Right kidney (tissue), 1 donor: ENCODE data around the gene TSPAN9.

Experiments
- DNase-seq: peaks from one replicate; pipeline ENCODE4 v3.0.0-alpha.2; 2016

TSPAN9 gene

DNA sequence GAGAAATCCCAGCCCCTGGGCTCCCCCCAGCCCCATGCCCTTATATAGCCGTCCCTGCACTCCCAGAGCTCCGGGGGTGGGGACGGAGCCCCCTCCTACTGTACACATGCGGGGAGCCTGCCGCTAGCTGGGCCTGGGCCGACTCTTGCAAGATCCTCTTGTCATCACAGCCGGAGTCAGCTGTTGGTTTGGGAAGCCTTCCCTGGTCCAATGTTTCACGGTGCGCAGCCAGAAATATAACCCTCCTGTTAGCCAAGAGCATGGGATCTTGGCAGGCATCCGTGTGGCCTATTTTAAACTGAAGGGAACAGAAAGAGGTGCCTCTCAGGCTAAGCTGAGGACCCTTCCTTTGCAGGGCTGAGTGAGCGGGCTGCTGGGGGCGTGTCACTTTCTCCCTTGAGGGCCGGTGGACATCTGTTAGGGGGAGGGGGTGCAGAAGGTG lies 175.3 kb downstream of the TSPAN9 start:
- DNase-seq = no peak

- no peak for DNase-seq
Measured at GRCh38 chr12:3253682-3254275, 176.6 kb downstream of the TSPAN9 start.

DNA sequence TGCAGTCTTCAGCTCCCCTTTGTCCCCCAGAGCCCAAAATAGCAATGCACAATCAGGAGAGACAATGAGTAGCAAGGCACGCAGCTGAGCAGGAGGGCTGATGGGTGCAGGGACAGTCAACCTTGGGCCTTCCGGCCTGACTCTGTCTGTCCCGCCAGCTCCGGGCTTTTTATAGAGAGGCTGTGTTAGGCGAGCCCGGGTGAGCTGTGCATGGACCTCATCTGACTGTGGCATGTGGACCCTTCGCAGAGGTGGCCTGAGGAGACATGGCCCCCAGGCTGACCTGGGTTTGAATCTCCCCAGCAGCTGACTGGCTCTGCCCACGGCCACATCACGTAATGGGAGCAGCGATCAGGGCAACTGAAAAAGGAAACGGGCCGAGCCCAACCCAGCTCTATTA lies 177.9 kb downstream of the TSPAN9 start:
- no peak for DNase-seq

DNA sequence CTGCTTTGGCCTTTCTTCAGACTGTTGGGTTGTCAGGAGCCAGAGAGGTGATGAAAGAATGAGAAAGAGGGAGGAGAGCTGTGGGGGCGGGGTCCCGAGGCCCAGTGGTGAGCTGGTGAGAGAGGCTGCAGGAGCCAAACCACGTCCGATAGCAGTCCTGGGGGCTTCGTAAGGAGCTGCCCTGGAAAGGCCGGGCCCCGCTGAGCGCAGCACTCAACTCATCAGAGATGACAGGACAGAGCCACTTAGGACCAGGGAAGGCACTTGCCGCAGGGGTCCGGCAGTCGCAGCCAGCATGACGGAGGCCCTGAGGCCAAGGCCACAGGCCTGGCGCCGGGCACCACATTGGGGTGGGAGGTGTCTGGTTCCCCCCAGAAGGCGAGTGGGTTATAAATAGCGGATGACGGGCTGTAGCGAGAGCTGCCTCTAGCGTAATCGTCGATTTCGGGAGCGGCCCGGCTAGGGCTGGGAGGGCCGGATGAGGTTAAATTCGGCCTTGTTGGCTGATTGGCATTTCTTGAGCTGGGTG lies 179.0 kb downstream of the TSPAN9 start:
- DNase-seq = no peak

GRCh38 chr12:3257411-3257810 lies 180.2 kb downstream of the TSPAN9 start:
- no peak for DNase-seq

GRCh38 chr12:3259973-3260372 lies 182.8 kb downstream of the TSPAN9 start:
- no peak for DNase-seq

DNA sequence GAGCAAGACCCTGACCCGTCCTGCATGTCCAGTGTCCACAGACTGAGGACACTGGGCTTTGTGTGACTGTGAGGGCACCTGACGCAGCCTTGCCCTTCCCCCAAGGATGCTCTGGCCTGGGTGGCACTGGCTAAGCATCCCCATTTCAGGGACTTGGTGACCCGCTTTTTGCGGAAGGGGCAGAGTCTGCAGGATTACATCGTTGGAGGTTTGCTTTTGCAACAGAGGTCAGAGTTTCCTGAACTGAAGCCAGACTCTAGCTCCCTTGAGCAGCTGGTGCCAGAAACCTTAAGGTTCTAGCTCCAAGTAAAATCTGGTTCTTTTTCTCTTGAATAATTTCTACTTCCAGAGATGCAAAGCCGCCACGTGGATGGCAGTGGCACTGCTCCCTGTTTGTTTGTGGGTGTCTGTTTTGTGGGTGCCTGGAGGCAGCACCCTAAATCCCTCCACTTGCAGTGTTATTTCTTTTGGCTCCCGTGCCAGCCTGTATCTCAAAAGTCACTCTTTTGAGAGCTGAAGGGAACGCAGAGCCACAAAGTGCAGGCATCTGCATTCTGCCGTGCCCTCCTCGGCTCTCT lies 184.7 kb downstream of the TSPAN9 start:
- no peak for DNase-seq

GRCh38 chr12:3262470-3262869 lies 185.3 kb downstream of the TSPAN9 start:
- DNase-seq = peak; percentile 53

DNA sequence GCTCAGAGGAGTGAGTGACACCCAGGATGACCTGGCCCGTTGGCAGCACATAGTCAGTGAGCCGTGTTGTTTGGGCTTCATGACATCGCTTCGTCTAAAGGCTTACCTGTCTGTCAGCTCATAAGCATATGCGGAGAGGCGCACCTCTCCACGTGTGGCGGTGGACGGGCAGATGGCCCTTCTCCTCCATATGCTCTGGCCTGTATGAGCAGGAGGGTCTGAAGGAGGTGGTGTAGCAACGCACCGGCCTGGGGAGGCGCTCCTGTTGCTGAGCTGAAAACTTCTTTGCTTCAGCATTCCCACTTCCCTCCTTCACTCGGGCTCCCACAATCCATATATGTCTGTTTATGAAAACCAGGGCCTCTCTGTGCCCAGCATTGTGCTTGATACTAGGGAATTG lies 186.1 kb downstream of the TSPAN9 start:
- DNase-seq = no peak

DNA sequence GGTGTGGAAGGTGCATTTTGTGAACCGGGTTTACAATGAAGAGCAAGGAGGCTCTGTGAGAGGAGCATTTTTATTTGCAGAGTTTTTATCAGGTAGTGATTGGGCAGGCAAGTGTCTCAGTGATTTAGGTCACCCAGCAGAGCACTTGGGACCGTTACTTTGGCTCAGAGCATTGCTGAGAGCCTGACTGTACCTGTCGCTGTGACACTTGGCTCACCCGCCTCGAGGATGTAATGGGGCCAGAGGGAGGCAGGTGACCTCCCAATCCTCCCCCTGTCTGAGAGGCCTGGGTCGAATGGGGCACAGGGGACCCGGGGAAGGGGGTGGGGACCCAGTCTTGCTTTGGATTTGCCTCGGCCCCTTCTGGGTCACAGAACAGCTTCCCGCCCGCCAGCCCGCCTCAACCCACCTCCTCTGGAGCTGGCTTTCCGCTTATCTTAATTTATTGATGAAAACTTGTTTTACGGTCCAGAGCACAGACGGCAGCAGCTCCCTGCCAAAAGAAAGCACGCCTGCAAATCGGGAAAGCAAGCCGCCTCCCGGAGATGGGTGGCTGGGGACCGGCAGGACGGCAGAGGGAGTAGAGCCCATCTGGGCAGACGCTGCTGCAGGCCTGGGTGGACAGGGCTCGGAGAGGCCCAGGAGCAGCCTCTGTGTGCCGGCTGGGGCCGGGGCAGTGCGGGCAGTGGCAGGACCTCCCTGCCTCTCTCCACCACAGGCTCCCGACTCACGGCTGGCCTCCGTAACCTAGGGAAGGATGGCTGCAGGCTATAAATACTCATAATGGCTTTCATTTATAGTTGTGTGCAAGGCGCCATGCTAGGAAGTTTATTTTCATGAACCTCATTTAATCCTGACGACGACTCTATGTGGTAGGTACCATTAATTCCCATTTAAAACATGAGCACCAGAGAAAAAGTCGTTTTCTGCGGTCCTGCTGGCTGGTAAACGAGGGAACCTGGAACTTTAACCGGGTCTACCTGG lies 187.1 kb downstream of the TSPAN9 start:
- peak; percentile 65 for DNase-seq

DNA sequence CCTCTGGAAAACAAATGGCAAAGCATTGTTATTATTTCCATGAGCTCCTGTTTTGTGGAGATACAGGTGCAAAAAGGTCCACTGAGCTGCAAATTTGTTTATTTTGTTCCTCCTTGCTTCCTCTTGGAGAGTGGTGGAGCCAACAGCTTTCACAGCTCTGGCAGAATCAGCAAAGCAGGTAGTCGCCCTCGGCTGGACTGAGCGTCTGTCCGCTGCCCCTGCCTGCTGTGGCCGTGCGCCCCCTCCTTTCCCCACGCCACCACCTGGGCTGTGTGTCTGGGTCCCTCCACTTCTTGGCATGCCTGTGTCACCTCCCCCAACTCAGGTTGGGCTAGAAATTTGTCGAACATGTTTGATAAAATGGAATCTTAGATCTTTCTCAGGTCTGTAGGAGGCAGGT lies 188.2 kb downstream of the TSPAN9 start:
- no peak for DNase-seq

DNA sequence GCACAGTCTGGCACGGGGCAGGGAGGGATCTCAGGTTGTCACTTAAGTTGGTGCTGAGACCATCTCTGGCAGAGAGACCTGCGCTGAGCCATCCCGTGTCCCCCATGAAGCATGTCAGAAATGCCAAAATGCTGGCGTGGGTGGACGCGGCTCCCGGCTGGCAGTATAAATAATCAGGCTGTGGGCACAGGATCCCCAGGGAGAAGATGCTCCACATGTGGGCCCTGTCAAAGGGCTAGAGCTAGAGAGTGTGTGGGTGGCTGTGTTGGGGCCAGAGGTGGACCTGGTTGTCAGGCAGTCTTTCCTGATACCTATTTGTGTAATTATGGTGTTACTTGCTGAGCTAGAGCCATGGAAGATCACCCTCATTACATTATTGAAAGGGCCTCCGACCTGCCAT lies 189.5 kb downstream of the TSPAN9 start:
- no peak for DNase-seq

- no peak for DNase-seq
Measured at GRCh38 chr12:3267690-3268089, 190.5 kb downstream of the TSPAN9 start.

GRCh38 chr12:3269594-3269993 lies 192.4 kb downstream of the TSPAN9 start:
- DNase-seq = no peak

DNA sequence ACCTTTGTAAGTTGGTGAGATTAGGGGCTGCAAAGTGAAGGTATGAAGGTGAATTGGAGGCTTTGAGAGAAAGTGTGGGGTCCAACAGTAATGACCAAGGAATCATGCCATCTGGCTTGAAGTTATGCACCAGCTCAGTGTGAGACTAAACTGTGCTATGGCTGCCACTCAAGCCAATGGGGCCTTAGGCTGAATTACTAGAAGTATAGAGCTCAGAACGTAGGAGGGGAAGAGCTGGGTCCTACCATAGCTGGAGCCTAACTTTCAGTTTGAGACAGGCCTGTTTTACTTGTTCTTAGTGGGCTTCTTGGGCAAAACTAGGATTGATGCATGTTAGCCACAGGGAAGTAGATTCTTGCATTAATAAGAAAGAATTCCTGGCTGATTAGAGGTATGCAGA lies 194.0 kb downstream of the TSPAN9 start:
- no peak for DNase-seq

- no peak for DNase-seq
Measured at GRCh38 chr12:3271639-3272038, 194.5 kb downstream of the TSPAN9 start.

DNA sequence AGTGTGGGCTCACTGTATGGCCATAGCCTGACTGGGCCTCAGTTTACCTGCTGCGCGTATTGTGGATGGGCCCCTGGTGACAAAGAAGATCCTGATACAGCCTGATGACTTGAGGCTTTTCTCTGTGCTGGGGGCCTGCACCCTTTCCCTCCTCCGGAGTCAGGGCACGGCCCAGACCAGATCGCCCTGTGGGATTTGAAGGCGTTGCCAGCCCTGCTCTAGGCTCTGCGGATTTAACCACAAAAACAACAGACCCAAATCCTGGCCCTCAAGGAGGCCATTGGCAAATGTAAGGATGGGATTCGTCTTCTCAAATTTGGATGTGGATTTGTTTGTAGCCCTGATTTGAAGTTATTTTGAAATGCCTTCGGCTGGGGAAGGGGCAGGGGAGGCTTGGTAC lies 195.8 kb downstream of the TSPAN9 start:
- DNase-seq = no peak

GRCh38 chr12:3273409-3273853 lies 196.3 kb downstream of the TSPAN9 start:
- no peak for DNase-seq

DNA sequence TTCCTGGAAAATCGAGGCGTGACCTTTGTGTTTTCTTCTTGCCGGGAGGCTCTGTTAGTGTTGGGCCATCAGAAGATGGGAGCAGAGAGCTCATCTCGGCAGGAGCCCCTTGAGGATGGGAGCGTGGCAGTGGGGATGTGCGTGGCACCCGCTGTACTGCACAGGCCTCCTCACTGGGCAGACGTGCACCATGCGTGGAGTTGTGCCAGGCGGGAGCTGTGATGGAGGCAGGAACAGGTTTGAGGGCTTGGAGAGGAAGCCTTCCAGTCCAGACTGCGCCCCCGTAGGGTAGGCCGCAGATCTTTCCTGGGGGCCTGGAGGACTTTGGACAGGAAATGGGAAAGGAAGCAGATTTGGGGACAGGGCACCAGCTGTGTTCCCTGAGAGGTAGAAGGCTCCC lies 197.5 kb downstream of the TSPAN9 start:
- no peak for DNase-seq

DNA sequence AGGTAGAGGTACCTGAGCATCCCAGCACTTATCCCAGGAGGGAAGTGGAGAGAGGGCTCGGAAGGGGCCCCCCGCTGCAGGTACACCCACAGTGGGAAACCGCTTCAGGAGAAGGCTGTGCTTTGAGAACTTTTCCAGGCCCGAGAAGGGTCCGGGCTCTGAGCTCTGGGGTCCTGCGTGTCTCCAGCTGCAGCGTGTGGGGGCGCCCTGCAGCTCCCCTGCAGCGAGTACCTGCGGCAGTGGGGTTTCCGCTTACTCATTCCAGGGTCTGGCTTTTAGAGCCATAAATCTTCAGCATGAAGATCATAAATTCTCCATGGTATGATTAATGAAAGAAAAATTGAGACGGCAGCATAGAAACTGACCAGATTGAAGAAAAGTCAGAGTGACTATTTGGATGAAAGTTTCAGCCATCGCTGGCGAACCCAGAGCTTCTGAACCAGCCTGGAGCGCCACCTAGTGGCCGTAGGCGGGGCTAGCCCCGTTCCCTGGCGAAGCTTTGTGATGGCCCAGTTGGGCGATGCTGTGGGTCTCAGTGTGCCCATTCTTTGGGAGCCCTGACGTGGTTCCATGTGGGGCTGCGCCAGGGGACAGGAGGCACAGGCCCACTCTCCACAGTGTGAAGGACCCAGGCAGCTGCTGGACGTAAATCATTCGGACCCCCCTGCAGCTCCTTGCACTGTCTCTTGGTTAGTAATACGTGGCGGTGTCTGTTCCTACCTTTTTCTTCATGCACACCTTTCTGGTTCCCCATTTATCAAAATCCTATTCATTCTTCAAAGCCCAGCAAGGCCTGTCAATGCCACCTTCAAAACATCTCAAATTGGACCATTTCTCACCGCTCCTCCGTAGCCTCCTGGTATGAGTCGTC lies 198.2 kb downstream of the TSPAN9 start:
- peak; percentile 63 for DNase-seq

DNA sequence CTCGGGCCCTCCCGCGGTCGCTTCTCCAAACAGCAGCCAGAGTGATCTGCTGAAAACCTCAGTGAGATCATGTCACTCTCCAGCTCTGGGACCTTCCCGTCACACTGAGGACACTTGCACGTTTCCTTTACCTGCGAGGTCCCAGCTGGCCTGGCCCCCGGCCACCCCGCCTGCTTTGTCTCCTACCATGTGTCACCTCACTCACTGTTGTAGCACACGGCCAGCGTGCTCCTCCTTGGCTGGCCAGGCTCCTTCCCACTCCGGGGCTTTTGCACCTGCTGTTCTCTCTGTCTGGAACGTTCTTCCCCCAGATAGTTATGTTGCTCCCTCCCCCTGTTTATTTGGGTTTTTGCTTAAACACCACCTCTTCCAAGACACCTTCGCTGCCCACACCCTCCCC lies 199.0 kb downstream of the TSPAN9 start:
- DNase-seq = no peak

DNA sequence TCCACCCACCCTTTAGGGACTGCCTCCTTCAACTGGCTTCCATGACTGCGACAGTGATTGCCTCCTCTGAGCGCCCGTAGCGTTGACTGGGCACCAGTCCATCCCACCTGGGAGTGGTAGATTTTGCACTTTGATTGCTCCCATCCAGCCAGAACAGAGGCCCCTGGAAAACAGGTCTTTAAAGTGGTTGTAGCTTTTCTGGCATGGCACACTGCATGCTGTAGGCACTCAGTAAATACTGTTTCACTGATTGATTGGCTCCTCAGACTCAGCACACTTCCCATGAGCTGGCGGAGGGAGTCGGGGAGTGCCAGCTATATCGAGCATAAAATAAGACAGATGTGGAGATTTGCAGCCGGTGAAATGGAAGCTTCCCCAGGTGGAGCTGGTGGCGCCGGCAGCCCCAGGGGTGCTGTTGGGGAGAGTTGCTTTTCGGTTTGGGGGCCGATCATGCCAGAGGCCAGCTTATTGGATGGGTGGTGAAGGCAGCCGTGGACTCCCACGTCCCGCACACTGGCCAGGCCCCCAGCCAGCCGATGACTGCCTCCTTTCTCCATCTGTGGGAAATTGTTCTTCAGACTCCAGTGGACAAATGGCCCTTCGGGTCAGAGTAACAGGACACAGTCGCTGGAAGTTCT lies 200.2 kb downstream of the TSPAN9 start:
- DNase-seq = no peak
